NOMO-1 treated with dmso at 0.1 percent for 144 hours (cell line): ENCODE data around the gene TIPRL.

Source experiments
- DNase-seq: peaks from one replicate; lab custom pipeline; 2025; ENCODE audit not compliant: unreplicated experiment; lab: John Stamatoyannopoulos, UW

Gene TIPRL

GRCh38 chr1:168245042-168245441, 66.3 kb downstream of the TIPRL start:
- DNase-seq = no peak

- DNase-seq = no peak
Measured at GRCh38 chr1:168246506-168246905, 67.7 kb downstream of the TIPRL start.
